ENCODE results near the gene ADD2.

Gene ADD2

DNA sequence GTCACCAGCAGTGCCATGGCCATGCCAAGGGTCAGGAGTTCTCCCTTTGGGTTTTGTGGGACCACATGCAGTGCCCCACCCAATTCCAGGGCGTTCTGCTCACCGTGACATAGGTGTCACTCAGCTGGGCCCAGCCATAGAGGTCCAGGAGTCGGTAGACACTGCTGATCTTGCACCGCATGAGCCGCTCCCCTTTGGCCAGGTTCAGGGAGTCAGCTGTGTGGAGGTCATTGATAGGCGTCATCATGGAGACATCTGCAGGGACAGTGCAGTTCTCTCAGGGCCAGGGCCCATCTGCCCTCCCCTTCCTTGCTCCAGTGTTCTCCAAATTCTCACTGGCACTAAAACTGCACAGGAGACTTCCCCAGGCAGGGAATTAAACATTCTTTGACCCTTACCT lies 71.9 kb downstream of the ADD2 start:
- H3K4me3 ChIP-seq (ENCODE audit: low read depth, low read length): no peak overlapping the region
- TF ChIP-seq, protein P1, sequence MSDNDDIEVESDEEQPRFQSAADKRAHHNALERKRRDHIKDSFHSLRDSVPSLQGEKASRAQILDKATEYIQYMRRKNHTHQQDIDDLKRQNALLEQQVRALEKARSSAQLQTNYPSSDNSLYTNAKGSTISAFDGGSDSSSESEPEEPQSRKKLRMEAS (IDR thresholded peaks at IDR 0.05; ENCODE audit: low read depth, low read length): no peak
- TF ChIP-seq MYC (IDR thresholded peaks at IDR 0.05; ENCODE audit: low read depth, low read length) (no peak), POLR2A (IDR thresholded peaks at IDR 0.05; ENCODE audit: extremely low read depth, insufficient read length) (no peak)
- TF ChIP-seq, protein P2, sequence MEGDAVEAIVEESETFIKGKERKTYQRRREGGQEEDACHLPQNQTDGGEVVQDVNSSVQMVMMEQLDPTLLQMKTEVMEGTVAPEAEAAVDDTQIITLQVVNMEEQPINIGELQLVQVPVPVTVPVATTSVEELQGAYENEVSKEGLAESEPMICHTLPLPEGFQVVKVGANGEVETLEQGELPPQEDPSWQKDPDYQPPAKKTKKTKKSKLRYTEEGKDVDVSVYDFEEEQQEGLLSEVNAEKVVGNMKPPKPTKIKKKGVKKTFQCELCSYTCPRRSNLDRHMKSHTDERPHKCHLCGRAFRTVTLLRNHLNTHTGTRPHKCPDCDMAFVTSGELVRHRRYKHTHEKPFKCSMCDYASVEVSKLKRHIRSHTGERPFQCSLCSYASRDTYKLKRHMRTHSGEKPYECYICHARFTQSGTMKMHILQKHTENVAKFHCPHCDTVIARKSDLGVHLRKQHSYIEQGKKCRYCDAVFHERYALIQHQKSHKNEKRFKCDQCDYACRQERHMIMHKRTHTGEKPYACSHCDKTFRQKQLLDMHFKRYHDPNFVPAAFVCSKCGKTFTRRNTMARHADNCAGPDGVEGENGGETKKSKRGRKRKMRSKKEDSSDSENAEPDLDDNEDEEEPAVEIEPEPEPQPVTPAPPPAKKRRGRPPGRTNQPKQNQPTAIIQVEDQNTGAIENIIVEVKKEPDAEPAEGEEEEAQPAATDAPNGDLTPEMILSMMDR (IDR thresholded peaks at IDR 0.05; ENCODE audit: low read depth, low read length): no peak
- no peak for DNase-seq (ENCODE audit: low read depth)

DNA sequence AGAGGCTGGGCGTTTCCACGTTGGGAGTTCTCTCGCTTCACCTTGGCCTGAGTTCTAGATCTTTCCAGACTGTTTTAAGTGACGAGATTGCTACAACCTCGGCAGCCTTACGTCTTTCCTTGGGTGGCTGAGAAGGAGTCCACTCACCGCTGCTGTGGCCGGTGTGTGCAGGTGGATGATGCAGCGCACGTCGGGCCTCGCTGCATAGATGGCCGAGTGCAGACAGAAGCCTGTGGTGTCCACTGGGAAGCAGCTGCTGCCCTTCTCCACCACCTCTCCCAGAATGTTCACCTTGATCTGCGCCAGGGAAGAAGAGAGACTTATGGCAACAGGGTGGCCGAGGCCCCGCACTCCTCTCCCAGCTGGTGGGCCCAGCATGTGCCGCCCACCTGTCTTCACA lies 75.7 kb downstream of the ADD2 start:
- no peak for DNase-seq (ENCODE audit: low read depth)
- TF ChIP-seq POLR2A (IDR thresholded peaks at IDR 0.05; ENCODE audit: extremely low read depth, insufficient read length) (no peak), MYC (IDR thresholded peaks at IDR 0.05; ENCODE audit: low read depth, low read length) (no peak)

DNA sequence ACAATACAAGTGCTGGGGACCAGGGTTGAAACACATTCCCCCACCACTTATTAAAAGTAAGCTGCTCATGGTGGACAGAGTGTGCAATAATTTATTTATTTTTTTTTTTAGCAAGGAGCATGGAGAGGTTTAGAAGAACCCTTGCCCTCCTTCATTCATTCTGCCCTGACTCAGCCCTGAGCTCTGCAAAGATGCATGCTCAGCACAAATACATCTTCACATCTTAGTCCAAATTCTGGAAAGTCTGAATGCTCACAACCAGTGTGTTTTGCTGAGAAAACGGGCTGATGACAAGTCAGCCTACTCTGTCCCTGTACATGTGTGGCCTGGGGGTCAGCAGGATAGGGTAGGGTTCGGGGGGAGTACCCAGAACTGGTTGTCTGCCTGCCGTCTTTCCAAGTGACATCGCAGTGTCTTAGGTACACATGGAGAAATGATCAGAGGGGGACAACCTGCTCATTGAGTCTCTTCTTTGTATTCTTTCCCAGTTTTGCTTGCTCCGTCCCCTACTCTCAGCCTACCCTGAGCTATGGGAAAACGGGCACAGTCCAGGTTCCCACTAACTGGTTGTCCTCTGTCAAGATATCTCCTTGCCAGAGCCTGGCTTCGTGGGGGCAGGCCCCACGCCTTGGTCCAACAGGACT lies 76.4 kb downstream of the ADD2 start:
- H3K4me3 ChIP-seq (ENCODE audit: low read depth, low read length): no peak overlapping the region
- DNase-seq (ENCODE audit: low read depth): no peak
- TF ChIP-seq, protein P2 (IDR thresholded peaks at IDR 0.05; ENCODE audit: low read depth, low read length): no peak
- TF ChIP-seq POLR2A (IDR thresholded peaks at IDR 0.05; ENCODE audit: extremely low read depth, insufficient read length) (no peak), MYC (IDR thresholded peaks at IDR 0.05; ENCODE audit: low read depth, low read length) (no peak)
- TF ChIP-seq, protein P1 (IDR thresholded peaks at IDR 0.05; ENCODE audit: low read depth, low read length): no peak

More for the DNA sequence above, 75.7 kb downstream of the ADD2 start:
- H3K4me3 ChIP-seq (ENCODE audit: low read depth, low read length): no peak overlapping the region

DNA sequence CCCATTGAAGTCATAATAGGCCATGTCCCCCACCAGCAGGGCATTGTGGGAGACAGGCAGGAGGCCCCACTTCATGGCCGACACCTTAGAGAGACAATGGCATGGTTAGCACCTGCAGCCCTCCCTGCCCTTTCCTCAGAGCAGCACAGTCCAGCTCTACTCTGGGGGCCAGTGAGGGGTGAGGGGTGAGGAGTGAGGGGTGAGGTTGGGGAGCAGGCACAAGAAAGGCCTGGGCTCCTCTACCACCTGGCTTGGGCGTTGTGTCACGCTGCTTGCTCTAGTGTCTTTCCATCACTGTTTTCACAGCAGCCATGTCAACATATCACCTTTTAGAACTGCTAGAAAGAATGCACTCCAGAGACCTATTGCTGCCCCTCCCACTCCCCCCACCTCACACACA lies 77.2 kb downstream of the ADD2 start:
- no peak for DNase-seq (ENCODE audit: low read depth)
- TF ChIP-seq, protein P1 (IDR thresholded peaks at IDR 0.05; ENCODE audit: low read depth, low read length): no peak
- TF ChIP-seq, protein P2 (IDR thresholded peaks at IDR 0.05; ENCODE audit: low read depth, low read length): no peak
- no peak overlapping the region for H3K4me3 ChIP-seq (ENCODE audit: low read depth, low read length)

DNA sequence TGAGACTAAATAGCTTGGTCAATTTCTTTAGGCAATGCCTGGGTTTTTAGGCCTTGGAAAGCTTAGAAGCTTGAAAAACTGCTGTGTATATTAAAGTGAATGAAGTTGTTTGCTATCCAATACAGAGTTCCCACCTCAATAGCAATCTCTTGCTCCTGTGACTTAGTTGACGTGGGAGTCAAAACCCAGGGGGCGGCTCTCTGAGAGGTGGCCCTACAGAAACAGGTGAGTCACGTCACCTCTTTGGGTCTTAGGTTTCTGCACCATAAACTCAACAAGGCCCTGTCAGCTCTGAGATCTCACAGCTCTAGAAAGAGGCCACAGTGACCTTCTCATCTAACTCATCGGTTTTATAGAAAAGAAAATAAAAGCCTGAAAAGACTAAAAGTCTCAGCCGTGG lies 79.6 kb downstream of the ADD2 start:
- TF ChIP-seq MYC (IDR thresholded peaks at IDR 0.05; ENCODE audit: low read depth, low read length): no peak
- TF ChIP-seq, protein P1 (IDR thresholded peaks at IDR 0.05; ENCODE audit: low read depth, low read length): no peak
- TF ChIP-seq, protein P2 (IDR thresholded peaks at IDR 0.05; ENCODE audit: low read depth, low read length): no peak
- TF ChIP-seq POLR2A (IDR thresholded peaks at IDR 0.05; ENCODE audit: extremely low read depth, insufficient read length): no peak
- H3K4me3 ChIP-seq (ENCODE audit: low read depth, low read length): no peak overlapping the region
- no peak for DNase-seq (ENCODE audit: low read depth)

DNA sequence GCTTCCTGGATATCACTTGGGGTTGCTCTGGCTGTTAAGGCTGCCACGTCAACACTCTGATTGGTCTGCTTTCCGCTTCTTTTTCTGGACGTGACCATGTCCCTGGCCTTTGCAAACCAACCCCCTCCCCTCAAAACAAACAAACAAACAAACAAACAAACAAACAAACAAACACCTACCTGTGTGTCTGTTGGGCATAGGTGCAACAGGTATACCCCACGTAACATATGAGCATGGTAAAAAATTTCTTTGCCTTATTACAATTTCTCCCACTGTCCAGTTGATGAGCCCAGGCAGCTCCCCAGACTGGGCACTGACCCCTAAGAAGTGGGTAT lies 80.6 kb downstream of the ADD2 start:
- TF ChIP-seq, protein P2 (IDR thresholded peaks at IDR 0.05; ENCODE audit: low read depth, low read length): no peak
- TF ChIP-seq MYC (IDR thresholded peaks at IDR 0.05; ENCODE audit: low read depth, low read length): no peak
- TF ChIP-seq, protein P1 (IDR thresholded peaks at IDR 0.05; ENCODE audit: low read depth, low read length): no peak
- TF ChIP-seq POLR2A (IDR thresholded peaks at IDR 0.05; ENCODE audit: extremely low read depth, insufficient read length): no peak
- no peak for DNase-seq (ENCODE audit: low read depth)
- no peak overlapping the region for H3K4me3 ChIP-seq (ENCODE audit: low read depth, low read length)

Data from NB4 (cell line).